Stimulated activated CD8-positive, alpha-beta memory T cell treated with anti-CD3 and anti-CD28 coated beads, Interleukin-7, amount 100 ng/mL, for 24 hours (primary cell): Measurements from ENCODE around the gene NTN4.
"Not testable (repeated sequence)": the region's sequence is repeated elsewhere in the genome, so short reads cannot be mapped to it uniquely, and the experiment has no call there.

Experiments used
- DNase-seq: peaks from one replicate; pipeline ENCODE4 v3.0.0-alpha.2; 2020; ENCODE audit warnings: low read depth

NTN4 gene

GRCh38 chr12:95790033-95790916 is at the start of gene NTN4:
TSS of gene NTN4 (minus strand) at chr12:95790764. CDS start at chr12:95790309, 455 bp downstream.
- no peak for DNase-seq

- DNase-seq = no peak
Observed at GRCh38 chr12:95838125-95838524, 47.6 kb upstream of the NTN4 start.

- DNase-seq = no peak
Observed at GRCh38 chr12:95837240-95838038, 46.9 kb upstream of the NTN4 start.

- DNase-seq = no peak
Observed at GRCh38 chr12:95836630-95837239, 46.2 kb upstream of the NTN4 start.

GRCh38 chr12:95836185-95836609 is 45.6 kb upstream of the NTN4 start:
- DNase-seq = no peak

- no peak for DNase-seq
Observed at GRCh38 chr12:95834572-95834971, 44.0 kb upstream of the NTN4 start.

- DNase-seq = no peak
Observed at GRCh38 chr12:95830335-95831089, 39.9 kb upstream of the NTN4 start.

- DNase-seq = no peak
Observed at GRCh38 chr12:95829395-95829794, 38.8 kb upstream of the NTN4 start.

GRCh38 chr12:95820096-95820703 is 29.6 kb upstream of the NTN4 start:
- no peak for DNase-seq

GRCh38 chr12:95815632-95816212 is 25.2 kb upstream of the NTN4 start:
- DNase-seq = no peak

- not testable (repeated sequence) for DNase-seq
Observed at GRCh38 chr12:95812155-95812554, 21.6 kb upstream of the NTN4 start.

- DNase-seq = no peak
Observed at GRCh38 chr12:95810411-95810810, 19.8 kb upstream of the NTN4 start.

GRCh38 chr12:95809000-95809680 is 18.6 kb upstream of the NTN4 start:
- no peak for DNase-seq

GRCh38 chr12:95808146-95808545 is 17.6 kb upstream of the NTN4 start:
- no peak for DNase-seq

- no peak for DNase-seq
Observed at GRCh38 chr12:95805864-95806671, 15.5 kb upstream of the NTN4 start.

GRCh38 chr12:95804291-95804690 is 13.7 kb upstream of the NTN4 start:
- no peak for DNase-seq

GRCh38 chr12:95803817-95804216 is 13.3 kb upstream of the NTN4 start:
- DNase-seq = no peak

GRCh38 chr12:95802482-95803270 is 12.1 kb upstream of the NTN4 start:
- DNase-seq = no peak

- no peak for DNase-seq
Observed at GRCh38 chr12:95796982-95797289, 6.4 kb upstream of the NTN4 start.
